Memory B cell (primary cell): ENCODE data around the gene LPAR2.

Experiments
- ATAC-seq: fragments of 150-1000 bp; cut with Tn5 transposase; 2 replicates; pipeline ENCODE4 v1.10.0; 2021; ENCODE audit warnings: low read depth, mild to moderate bottlenecking, moderate library complexity
- DNase-seq, 2 donors: peaks; one replicate each; pipeline ENCODE4 v3.0.0; 2022; ENCODE audit warnings: low spot score in 2 of 2
- H3K27ac Mint-ChIP-seq: one replicate; pipeline ENCODE4 v1.8.0; 2022; ENCODE audit warnings: mild to moderate bottlenecking, moderate library complexity, mixed read lengths
- H3K27me3 Mint-ChIP-seq: one replicate; pipeline ENCODE4 v1.8.0; 2022; ENCODE audit warnings: mixed read lengths
- H3K36me3 Mint-ChIP-seq: one replicate; pipeline ENCODE4 v1.8.0; 2022; ENCODE audit warnings: mild to moderate bottlenecking, mixed read lengths
- H3K4me1 Mint-ChIP-seq: one replicate; pipeline ENCODE4 v1.8.0; 2022; ENCODE audit warnings: mixed read lengths
- H3K4me3 Mint-ChIP-seq: one replicate; pipeline ENCODE4 v1.8.0; 2022; ENCODE audit warnings: mild to moderate bottlenecking, moderate library complexity, mixed read lengths
- H3K9me3 Mint-ChIP-seq: one replicate; pipeline ENCODE4 v1.8.0; 2022; ENCODE audit warnings: mixed read lengths

Gene LPAR2

GRCh38 chr19:19582471-19582870 is 45.5 kb downstream of the LPAR2 start:
- H3K36me3 Mint-ChIP-seq = peaks cover 2% of the 10 kb centered on the region
- no peak overlapping the region for H3K27ac Mint-ChIP-seq
- no peaks in the 10 kb centered on the region for H3K4me1 Mint-ChIP-seq
- H3K4me3 Mint-ChIP-seq = no peak overlapping the region
- no peaks in the 10 kb centered on the region for H3K9me3 Mint-ChIP-seq
- DNase-seq = no peak
- ATAC-seq = no peak
- no peaks in the 10 kb centered on the region for H3K27me3 Mint-ChIP-seq

GRCh38 chr19:19581391-19581790 is 46.6 kb downstream of the LPAR2 start:
- no peaks in the 10 kb centered on the region for H3K27me3 Mint-ChIP-seq
- DNase-seq = no peak
- peaks cover 2% of the 10 kb centered on the region for H3K36me3 Mint-ChIP-seq
- H3K4me3 Mint-ChIP-seq = no peak overlapping the region
- no peaks in the 10 kb centered on the region for H3K4me1 Mint-ChIP-seq
- H3K9me3 Mint-ChIP-seq = no peaks in the 10 kb centered on the region
- no peak for ATAC-seq
- H3K27ac Mint-ChIP-seq = no peak overlapping the region

GRCh38 chr19:19580418-19580817 is 47.6 kb downstream of the LPAR2 start:
- no peaks in the 10 kb centered on the region for H3K27me3 Mint-ChIP-seq
- no peak overlapping the region for H3K4me3 Mint-ChIP-seq
- peaks cover 2% of the 10 kb centered on the region for H3K4me1 Mint-ChIP-seq
- ATAC-seq (no peak), DNase-seq (no peak)
- no peaks in the 10 kb centered on the region for H3K36me3 Mint-ChIP-seq
- H3K9me3 Mint-ChIP-seq = no peaks in the 10 kb centered on the region
- no peak overlapping the region for H3K27ac Mint-ChIP-seq

- ATAC-seq (no peak), DNase-seq (no peak)
- H3K4me1 Mint-ChIP-seq = peaks cover 3% of the 10 kb centered on the region
- H3K9me3 Mint-ChIP-seq = no peaks in the 10 kb centered on the region
- no peak overlapping the region for H3K4me3 Mint-ChIP-seq
- no peak overlapping the region for H3K27ac Mint-ChIP-seq
- no peaks in the 10 kb centered on the region for H3K27me3 Mint-ChIP-seq
- H3K36me3 Mint-ChIP-seq = no peaks in the 10 kb centered on the region
These were observed 48.3 kb downstream of the LPAR2 start for GRCh38 chr19:19579533-19580361.

GRCh38 chr19:19578252-19578651 is 49.8 kb downstream of the LPAR2 start:
- Mint-ChIP-seq H3K9me3 (no peaks in the 10 kb centered on the region), H3K36me3 (no peaks in the 10 kb centered on the region), H3K27me3 (no peaks in the 10 kb centered on the region), H3K4me3 (no peak overlapping the region), H3K4me1 (peaks cover 3% of the 10 kb centered on the region), H3K27ac (no peak overlapping the region)
- ATAC-seq (no peak), DNase-seq (no peak)

GRCh38 chr19:19575411-19575810 is 52.6 kb downstream of the LPAR2 start:
- ATAC-seq (no peak), DNase-seq (no peak)
- Mint-ChIP-seq H3K4me3 (no peak overlapping the region), H3K4me1 (peaks cover 3% of the 10 kb centered on the region), H3K27me3 (no peaks in the 10 kb centered on the region), H3K27ac (no peak overlapping the region), H3K36me3 (peaks cover 3% of the 10 kb centered on the region), H3K9me3 (no peaks in the 10 kb centered on the region)
